A549 (cell line): ENCODE results near the gene CEP19. TPM values are rescaled to one million over a fixed set of nuclear protein-coding genes. Genes with fewer than 3 reads are reported as not detected.
A peak's percentile ranks its signal among the peaks of the same experiment; 100 is the strongest.

Experiments used
- ATAC-seq, 2 experiments: fragments of 200-7000 bp in 1 of 2; fragments of >200 bp in 1 of 2; cut with Nextera tagmentation in 1 of 2; cut with Tn5 transposase in 1 of 2; 3 replicates each; pipeline versions ENCODE4 v1.8.0 to v1.9.1; 2018 to 2020; ENCODE audit warnings: mild to moderate bottlenecking in 1 of 2, moderate library complexity in 1 of 2
- CTCF ChIA-PET: fragments of 300-600 bp; sonication (Branson Sonifier 250); formaldehyde crosslinking; extraction: SDS; loops from one replicate; lab custom pipeline; 2021; ENCODE audit warnings: antibody characterized with exemption, inconsistent platforms; lab: Yijun Ruan, JAX
- POLR2A ChIA-PET: fragments of 350-600 bp; formaldehyde crosslinking; extraction: SDS; loops from one replicate; lab custom pipeline; 2021; ENCODE audit warnings: antibody characterized with exemption, inconsistent platforms; lab: Yijun Ruan, JAX
- DNase-seq, 2 experiments: peaks; one replicate each; pipeline versions ENCODE4 v3.0.0 to v3.0.0-alpha.2; 2011 to 2016; ENCODE audit warnings: low read depth in 1 of 2, low spot score in 1 of 2
- FAIRE-seq: peaks from 2 replicates; lab custom pipeline; 2011; peaks lifted over from hg19 to GRCh38; lab: Jason Lieb, UNC
- H3K27ac ChIP-seq, 2 experiments: fragments of >200 bp; sonication (Bioruptor Twin); formaldehyde crosslinking; 3 replicates each; pipeline ENCODE4 v1.5.1; 2016 to 2017
- H3K4me1 ChIP-seq: fragments of >200 bp; sonication (Bioruptor Twin); formaldehyde crosslinking; 3 replicates; pipeline ENCODE4 v1.6.1; 2016
- H3K4me2 ChIP-seq: fragments of >200 bp; sonication (Bioruptor Twin); formaldehyde crosslinking; 3 replicates; pipeline ENCODE4 v1.6.1; 2016
- H3K4me3 ChIP-seq: fragments of >200 bp; sonication (Bioruptor Twin); formaldehyde crosslinking; 3 replicates; pipeline ENCODE4 v1.5.1; 2016
- H3K9me3 ChIP-seq: fragments of >200 bp; sonication (Bioruptor Twin); formaldehyde crosslinking; 3 replicates; pipeline ENCODE4 v1.6.1; 2016
- BHLHE40 ChIP-seq: IDR thresholded peaks from 2 replicates; pipeline ENCODE4 v1.6.1; 2012; ENCODE audit warnings: low read depth, low read length, inconsistent platforms
- CBX8 ChIP-seq: fragments of 200-600 bp; sonication (generic); IDR thresholded peaks from 2 replicates; pipeline ENCODE4 v1.6.1; 2016
- CEBPB ChIP-seq, 2 experiments: fragments of >200 bp in 1 of 2; sonication (Bioruptor Twin) in 1 of 2; formaldehyde crosslinking in 1 of 2; IDR thresholded peaks; 2 replicates each; pipeline ENCODE4 v1.6.1; 2012 to 2016
- EHMT2 ChIP-seq: fragments of 200-600 bp; sonication (generic); IDR thresholded peaks from 2 replicates; pipeline ENCODE4 v1.6.1; 2016; ENCODE audit warnings: antibody characterized with exemption, low read depth, mild to moderate bottlenecking, moderate library complexity
- EP300 ChIP-seq, 2 experiments: fragments of >200 bp; sonication (Bioruptor Twin); formaldehyde crosslinking; IDR thresholded peaks; 2 replicates in 1 of 2; 3 replicates in 1 of 2; pipeline ENCODE4 v1.6.1; 2016 to 2017
- FOSB ChIP-seq: fragments of 250-450 bp; sonication (Bioruptor Pico); IDR thresholded peaks from 2 replicates; pipeline ENCODE4 v1.5.0; 2020; ENCODE audit warnings: mild to moderate bottlenecking, moderate library complexity
- HDAC2 ChIP-seq: fragments of 200-600 bp; sonication (generic); IDR thresholded peaks from 2 replicates; pipeline ENCODE4 v1.6.1; 2016
- HEYL ChIP-seq: fragments of 250-450 bp; sonication (Bioruptor Pico); IDR thresholded peaks from 2 replicates; pipeline ENCODE4 v1.8.0; 2021; ENCODE audit warnings: mild to moderate bottlenecking, moderate library complexity
- HOXA7 ChIP-seq: fragments of 250-450 bp; sonication (Bioruptor Pico); IDR thresholded peaks from 2 replicates; pipeline ENCODE4 v1.5.0; 2020; ENCODE audit warnings: mild to moderate bottlenecking, moderate library complexity
- HOXB13 ChIP-seq: fragments of 250-450 bp; sonication (Bioruptor Pico); IDR thresholded peaks from 2 replicates; pipeline ENCODE4 v1.5.0; 2020; ENCODE audit warnings: low read depth, mild to moderate bottlenecking, moderate library complexity
- JUN ChIP-seq, 2 experiments: fragments of >200 bp; sonication (Bioruptor Twin); formaldehyde crosslinking; IDR thresholded peaks; 2 replicates in 1 of 2; 3 replicates in 1 of 2; pipeline ENCODE4 v1.6.1; 2016 to 2017
- KDM5A ChIP-seq: fragments of 200-600 bp; sonication (generic); IDR thresholded peaks from 2 replicates; pipeline ENCODE4 v1.6.1; 2016; ENCODE audit warnings: antibody characterized with exemption, mild to moderate bottlenecking
- PHF8 ChIP-seq: fragments of 200-600 bp; sonication (generic); IDR thresholded peaks from 2 replicates; pipeline ENCODE4 v1.6.1; 2016; ENCODE audit warnings: low read depth, mild to moderate bottlenecking, antibody characterized with exemption, moderate library complexity, borderline replicate concordance
- POLR2A ChIP-seq: IDR thresholded peaks from 2 replicates; pipeline ENCODE4 v1.6.1; 2012; ENCODE audit warnings: mild to moderate bottlenecking, low read length
- POLR2AphosphoS2 ChIP-seq: conservative IDR thresholded peaks from 2 replicates; pipeline ENCODE4 v1.6.1; 2012; ENCODE audit warnings: low read length, improper control_type of control experiment, inconsistent platforms
- RAD21 ChIP-seq, 2 experiments: fragments of >200 bp in 1 of 2; sonication (Bioruptor Twin) in 1 of 2; formaldehyde crosslinking in 1 of 2; IDR thresholded peaks in 1 of 2; conservative IDR thresholded peaks in 1 of 2; 2 replicates in 1 of 2; 3 replicates in 1 of 2; pipeline ENCODE4 v1.6.1; 2012 to 2018; ENCODE audit warnings: inconsistent platforms in 1 of 2
- RFX5 ChIP-seq: fragments of 450-650 bp; IDR thresholded peaks from 2 replicates; pipeline ENCODE4 v1.7.1; 2014; ENCODE audit warnings: antibody characterized with exemption, mild to moderate bottlenecking, moderate library complexity
- SMC3 ChIP-seq: fragments of >200 bp; sonication (Bioruptor Twin); formaldehyde crosslinking; IDR thresholded peaks from 3 replicates; pipeline ENCODE4 v1.6.1; 2018; ENCODE audit warnings: inconsistent platforms
- SREBF2 ChIP-seq: fragments of 450-650 bp; IDR thresholded peaks from 2 replicates; pipeline ENCODE4 v1.6.1; 2014; ENCODE audit warnings: mild to moderate bottlenecking, moderate library complexity
- ZC3H11A ChIP-seq: fragments of 450-650 bp; IDR thresholded peaks from 2 replicates; pipeline ENCODE4 v1.6.1; 2014; ENCODE audit warnings: antibody characterized with exemption, mild to moderate bottlenecking
- ZFP36 ChIP-seq: fragments of 450-650 bp; IDR thresholded peaks from 2 replicates; pipeline ENCODE4 v1.6.1; 2014; ENCODE audit warnings: borderline replicate concordance; ENCODE audit not compliant: partially characterized antibody
- ZNF302 ChIP-seq: fragments of 250-450 bp; sonication (Bioruptor Pico); IDR thresholded peaks from 2 replicates; pipeline ENCODE4 v1.9.0; 2021; ENCODE audit warnings: inconsistent platforms, mild to moderate bottlenecking, moderate library complexity
- ZSCAN20 ChIP-seq: fragments of 250-450 bp; sonication (Bioruptor Pico); IDR thresholded peaks from 2 replicates; pipeline ENCODE4 v1.8.0; 2022; ENCODE audit warnings: mild to moderate bottlenecking, moderate library complexity
- WGBS: methylation state at CpG from one replicate; pipeline ENCODE4 v1.1.6; 2017; ENCODE audit errors: missing lambda C conversion rate; 5-methylcytosine and 5-hydroxymethylcytosine counted together
- polyA minus RNA-seq: library from RNA; depleted of rRNA, polyadenylated mRNA; stranded (reverse); fragments of >200 nt; gene quantifications from 2 replicates; pipeline ENCODE4 v1.2.3, GENCODE V29; 2011; rRNA and poly(A)+ RNA removed
- polyA plus RNA-seq, 4 experiments: library from polyadenylated mRNA; depleted of rRNA in 3 of 4; stranded (reverse); fragments of >200 nt; fragmentation: RNase III in 1 of 4; extraction: RNeasy Plus Mini Kit Qiagen cat#74134 plus additional on column Dnase treatment in 1 of 4; gene quantifications; 2 replicates in 3 of 4; 3 replicates in 1 of 4; pipeline ENCODE4 v1.2.3, GENCODE V29; 2011 to 2017
- TF ChIP-seq, protein P1 (sequence below): IDR thresholded peaks from 2 replicates; pipeline ENCODE4 v1.6.1; 2012
- TF ChIP-seq, protein P2 (sequence below): fragments of 450-650 bp; IDR thresholded peaks from 2 replicates; pipeline ENCODE4 v1.6.1; 2014; ENCODE audit warnings: antibody characterized with exemption
- TF ChIP-seq, protein P3 (sequence below): IDR thresholded peaks from 2 replicates; pipeline ENCODE4 v1.6.1; 2012
- TF ChIP-seq, protein P4 (sequence below): fragments of >200 bp; sonication (Bioruptor Twin); formaldehyde crosslinking; IDR thresholded peaks from 3 replicates; pipeline ENCODE4 v1.6.1; 2016
- TF ChIP-seq, protein P5 (sequence below): IDR thresholded peaks from 2 replicates; pipeline ENCODE4 v1.6.1; 2012; ENCODE audit warnings: low read depth, borderline replicate concordance
- TF ChIP-seq, protein P6 (sequence below): fragments of >200 bp; sonication (Bioruptor Twin); formaldehyde crosslinking; IDR thresholded peaks from 3 replicates; pipeline ENCODE4 v1.5.1; 2016
- TF ChIP-seq, protein P7 (sequence below): fragments of 150-350 bp; IDR thresholded peaks from 2 replicates; pipeline ENCODE4 v1.6.1; 2014; ENCODE audit warnings: low read depth, mild to moderate bottlenecking, low read length

The CEP19 gene, protein sequence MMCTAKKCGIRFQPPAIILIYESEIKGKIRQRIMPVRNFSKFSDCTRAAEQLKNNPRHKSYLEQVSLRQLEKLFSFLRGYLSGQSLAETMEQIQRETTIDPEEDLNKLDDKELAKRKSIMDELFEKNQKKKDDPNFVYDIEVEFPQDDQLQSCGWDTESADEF
- polyA plus RNA-seq (2011; rRNA removed) (4.2 and 5.3 TPM in 2 replicates), polyA plus RNA-seq (2017; fragmentation: RNase III; extraction: RNeasy Plus Mini Kit Qiagen cat#74134 plus additional on column Dnase treatment) (3.6 to 4.5 TPM (median 4.2 TPM) in 3 replicates), polyA minus RNA-seq (0.44 and 0.62 TPM in 2 replicates)
- polyA plus RNA-seq (2012; cell fraction: cytosol; rRNA removed), result 1.7 and 1.8 TPM in 2 replicates
- polyA plus RNA-seq (2012; cell fraction: nucleus; rRNA removed), result 0.30 and 0.44 TPM in 2 replicates

DNA sequence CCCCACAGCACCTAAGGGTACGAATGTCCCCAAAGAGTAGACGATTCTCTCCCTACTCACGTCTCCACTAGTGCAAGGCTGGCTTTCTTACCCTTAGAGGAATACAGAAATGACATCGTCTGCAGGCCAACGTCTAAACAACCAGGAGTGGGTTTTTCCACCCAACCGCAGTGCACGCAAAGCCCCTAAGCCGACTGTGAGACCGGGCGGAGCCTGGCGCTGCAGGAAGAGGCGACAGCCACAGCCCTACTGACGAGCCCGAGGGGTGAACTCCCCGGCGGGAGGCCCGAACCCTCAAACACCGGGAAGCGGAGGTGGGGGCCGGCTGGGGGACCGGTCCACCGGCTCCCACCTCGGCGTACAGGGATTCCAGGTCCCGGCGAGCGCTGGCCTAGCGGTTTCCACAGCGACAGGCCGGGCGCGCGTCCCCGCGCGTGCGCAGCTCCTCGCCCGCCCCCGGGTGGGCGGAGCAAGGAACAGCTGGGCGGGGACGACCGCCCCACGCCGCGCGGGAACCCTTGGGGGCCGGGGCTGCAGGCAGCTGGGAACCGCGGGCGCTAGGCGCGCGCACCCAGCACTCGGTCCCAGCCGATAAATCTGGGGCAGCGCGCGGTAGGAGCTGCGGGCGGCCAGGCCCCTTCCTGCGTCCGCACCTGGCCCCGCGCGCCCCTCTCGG lies at the start of gene CEP19, which contains the start of gene PIGX:
Gene CEP19, minus strand, starts transcription at position 413 of the 676 bp plus-strand sequence. CDS start 3,593 bp downstream, outside the sequence.
Gene PIGX, plus strand, starts transcription at position 540 of the 676 bp plus-strand sequence.
- WGBS, result 0% methylated on average over 11 of the region's 68 CpGs
- CTCF ChIA-PET, result interaction anchor here (0.9 kb wide), 1 partner anchor 27 kb away, joined by 3 read pairs; no protein-coding TSS in a partner anchor
- Histone ChIP-seq H3K4me1 (peaks cover 19% of the 10 kb centered on the region), H3K4me2 (peak within 1 kb of the TSS; percentile 93), H3K4me3 (peak within 1 kb of the TSS; percentile 93), H3K27ac (peak within 1 kb of the TSS; percentile 95 to 99), H3K9me3 (no peaks in the 10 kb centered on the region)
- FAIRE-seq (no peak), ATAC-seq (peak; percentile 89 to 93), DNase-seq (peak; percentile 74 to 81)
- POLR2A ChIA-PET, result interaction anchor here (0.7 to 1.4 kb wide), 5 partner anchors 21 to 230 kb away, joined by 3 to 10 read pairs (median 7); partner anchors contain the start of genes NCBP2, PAK2 and SENP5
- no peak for TF ChIP-seq KDM5A
- TF ChIP-seq, protein P1, sequence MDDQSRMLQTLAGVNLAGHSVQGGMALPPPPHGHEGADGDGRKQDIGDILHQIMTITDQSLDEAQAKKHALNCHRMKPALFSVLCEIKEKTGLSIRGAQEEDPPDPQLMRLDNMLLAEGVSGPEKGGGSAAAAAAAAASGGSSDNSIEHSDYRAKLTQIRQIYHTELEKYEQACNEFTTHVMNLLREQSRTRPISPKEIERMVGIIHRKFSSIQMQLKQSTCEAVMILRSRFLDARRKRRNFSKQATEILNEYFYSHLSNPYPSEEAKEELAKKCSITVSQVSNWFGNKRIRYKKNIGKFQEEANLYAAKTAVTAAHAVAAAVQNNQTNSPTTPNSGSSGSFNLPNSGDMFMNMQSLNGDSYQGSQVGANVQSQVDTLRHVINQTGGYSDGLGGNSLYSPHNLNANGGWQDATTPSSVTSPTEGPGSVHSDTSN, result no peak; the same call in 1 of the 2 replicates
- TF ChIP-seq, protein P2, sequence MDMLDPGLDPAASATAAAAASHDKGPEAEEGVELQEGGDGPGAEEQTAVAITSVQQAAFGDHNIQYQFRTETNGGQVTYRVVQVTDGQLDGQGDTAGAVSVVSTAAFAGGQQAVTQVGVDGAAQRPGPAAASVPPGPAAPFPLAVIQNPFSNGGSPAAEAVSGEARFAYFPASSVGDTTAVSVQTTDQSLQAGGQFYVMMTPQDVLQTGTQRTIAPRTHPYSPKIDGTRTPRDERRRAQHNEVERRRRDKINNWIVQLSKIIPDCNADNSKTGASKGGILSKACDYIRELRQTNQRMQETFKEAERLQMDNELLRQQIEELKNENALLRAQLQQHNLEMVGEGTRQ, result no peak
- TF ChIP-seq ZFP36, result no peak
- no peak for TF ChIP-seq SREBF2
- TF ChIP-seq, protein P3, sequence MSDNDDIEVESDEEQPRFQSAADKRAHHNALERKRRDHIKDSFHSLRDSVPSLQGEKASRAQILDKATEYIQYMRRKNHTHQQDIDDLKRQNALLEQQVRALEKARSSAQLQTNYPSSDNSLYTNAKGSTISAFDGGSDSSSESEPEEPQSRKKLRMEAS, result peak; percentile 47; the same call in 1 of the 2 replicates
- TF ChIP-seq FOSB (CRISPR knock-in tag), result no peak
- TF ChIP-seq, protein P4, sequence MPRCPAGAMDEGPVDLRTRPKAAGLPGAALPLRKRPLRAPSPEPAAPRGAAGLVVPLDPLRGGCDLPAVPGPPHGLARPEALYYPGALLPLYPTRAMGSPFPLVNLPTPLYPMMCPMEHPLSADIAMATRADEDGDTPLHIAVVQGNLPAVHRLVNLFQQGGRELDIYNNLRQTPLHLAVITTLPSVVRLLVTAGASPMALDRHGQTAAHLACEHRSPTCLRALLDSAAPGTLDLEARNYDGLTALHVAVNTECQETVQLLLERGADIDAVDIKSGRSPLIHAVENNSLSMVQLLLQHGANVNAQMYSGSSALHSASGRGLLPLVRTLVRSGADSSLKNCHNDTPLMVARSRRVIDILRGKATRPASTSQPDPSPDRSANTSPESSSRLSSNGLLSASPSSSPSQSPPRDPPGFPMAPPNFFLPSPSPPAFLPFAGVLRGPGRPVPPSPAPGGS, result peak; percentile 78; the same call in 1 of the 3 replicates
- no peak for TF ChIP-seq RAD21 (conservative IDR thresholded peaks at IDR 0.05 in 1 of 2, IDR thresholded peaks at IDR 0.05 in 1 of 2)
- peak; percentile 46 to 84; a peak in 3 of 5 replicates for TF ChIP-seq JUN (IDR thresholded peaks at IDR 0.05)
- TF ChIP-seq, protein P5, sequence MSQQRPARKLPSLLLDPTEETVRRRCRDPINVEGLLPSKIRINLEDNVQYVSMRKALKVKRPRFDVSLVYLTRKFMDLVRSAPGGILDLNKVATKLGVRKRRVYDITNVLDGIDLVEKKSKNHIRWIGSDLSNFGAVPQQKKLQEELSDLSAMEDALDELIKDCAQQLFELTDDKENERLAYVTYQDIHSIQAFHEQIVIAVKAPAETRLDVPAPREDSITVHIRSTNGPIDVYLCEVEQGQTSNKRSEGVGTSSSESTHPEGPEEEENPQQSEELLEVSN, result peak; percentile 35; the same call in 1 of the 2 replicates
- TF ChIP-seq EP300 (IDR thresholded peaks at IDR 0.05), result no peak
- TF ChIP-seq POLR2AphosphoS2, result no peak
- TF ChIP-seq SMC3, result no peak
- TF ChIP-seq, protein P6, sequence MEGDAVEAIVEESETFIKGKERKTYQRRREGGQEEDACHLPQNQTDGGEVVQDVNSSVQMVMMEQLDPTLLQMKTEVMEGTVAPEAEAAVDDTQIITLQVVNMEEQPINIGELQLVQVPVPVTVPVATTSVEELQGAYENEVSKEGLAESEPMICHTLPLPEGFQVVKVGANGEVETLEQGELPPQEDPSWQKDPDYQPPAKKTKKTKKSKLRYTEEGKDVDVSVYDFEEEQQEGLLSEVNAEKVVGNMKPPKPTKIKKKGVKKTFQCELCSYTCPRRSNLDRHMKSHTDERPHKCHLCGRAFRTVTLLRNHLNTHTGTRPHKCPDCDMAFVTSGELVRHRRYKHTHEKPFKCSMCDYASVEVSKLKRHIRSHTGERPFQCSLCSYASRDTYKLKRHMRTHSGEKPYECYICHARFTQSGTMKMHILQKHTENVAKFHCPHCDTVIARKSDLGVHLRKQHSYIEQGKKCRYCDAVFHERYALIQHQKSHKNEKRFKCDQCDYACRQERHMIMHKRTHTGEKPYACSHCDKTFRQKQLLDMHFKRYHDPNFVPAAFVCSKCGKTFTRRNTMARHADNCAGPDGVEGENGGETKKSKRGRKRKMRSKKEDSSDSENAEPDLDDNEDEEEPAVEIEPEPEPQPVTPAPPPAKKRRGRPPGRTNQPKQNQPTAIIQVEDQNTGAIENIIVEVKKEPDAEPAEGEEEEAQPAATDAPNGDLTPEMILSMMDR, result no peak
- TF ChIP-seq BHLHE40, result no peak
- no peak for TF ChIP-seq EHMT2
- TF ChIP-seq POLR2A, result peak; percentile 76
- TF ChIP-seq ZSCAN20, result no peak
- no peak for TF ChIP-seq ZNF302 (CRISPR knock-in tag)
- no peak for TF ChIP-seq CBX8
- no peak for TF ChIP-seq HDAC2
- peak; percentile 12; the same call in 1 of the 2 replicates for TF ChIP-seq PHF8
- TF ChIP-seq RFX5, result no peak
- TF ChIP-seq, protein P7, sequence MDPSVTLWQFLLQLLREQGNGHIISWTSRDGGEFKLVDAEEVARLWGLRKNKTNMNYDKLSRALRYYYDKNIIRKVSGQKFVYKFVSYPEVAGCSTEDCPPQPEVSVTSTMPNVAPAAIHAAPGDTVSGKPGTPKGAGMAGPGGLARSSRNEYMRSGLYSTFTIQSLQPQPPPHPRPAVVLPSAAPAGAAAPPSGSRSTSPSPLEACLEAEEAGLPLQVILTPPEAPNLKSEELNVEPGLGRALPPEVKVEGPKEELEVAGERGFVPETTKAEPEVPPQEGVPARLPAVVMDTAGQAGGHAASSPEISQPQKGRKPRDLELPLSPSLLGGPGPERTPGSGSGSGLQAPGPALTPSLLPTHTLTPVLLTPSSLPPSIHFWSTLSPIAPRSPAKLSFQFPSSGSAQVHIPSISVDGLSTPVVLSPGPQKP, result no peak
- no peak for TF ChIP-seq HEYL (CRISPR knock-in tag)
- TF ChIP-seq HOXB13, result no peak
- no peak for TF ChIP-seq CEBPB (IDR thresholded peaks at IDR 0.05)
- TF ChIP-seq ZC3H11A, result no peak
- no peak for TF ChIP-seq HOXA7 (CRISPR knock-in tag)
